ENCODE results near the gene FYB1. TPM values are rescaled to one million over a fixed set of nuclear protein-coding genes. Genes with fewer than 3 reads are reported as not detected.
"Not testable (repeated sequence)": the region's sequence is repeated elsewhere in the genome, so short reads cannot be mapped to it uniquely, and the experiment has no call there.

The FYB1 gene
- total RNA-seq, 1 donor from 2014 or later: 84.9 TPM

- peak overlapping the region; percentile 75 for H3K4me3 Mint-ChIP-seq
- intact Hi-C loops (cut with micrococcal nuclease): loop anchor here (5.0 to 10.0 kb wide), 2 partner anchors 1225 to 1457 kb away; no protein-coding TSS in a partner anchor
- H3K27me3 Mint-ChIP-seq, H3K9me3 Mint-ChIP-seq: not testable (repeated sequence)
- DNase-seq: peak; percentile 70
- H3K4me1 Mint-ChIP-seq: peaks cover 78% of the 10 kb centered on the region
- peak overlapping the region; percentile 93 for H3K27ac Mint-ChIP-seq
- peaks cover 19% of the 10 kb centered on the region for H3K36me3 Mint-ChIP-seq (ENCODE audit: low read depth)
Observed at GRCh38 chr5:39179561-39179960, 39.8 kb downstream of the FYB1 start.

GRCh38 chr5:39178861-39179260 is 40.5 kb downstream of the FYB1 start:
- peaks cover 84% of the 10 kb centered on the region for H3K4me1 Mint-ChIP-seq
- peaks cover 4% of the 10 kb centered on the region for H3K9me3 Mint-ChIP-seq
- DNase-seq: peak; percentile 74
- H3K36me3 Mint-ChIP-seq (ENCODE audit: low read depth): peaks cover 23% of the 10 kb centered on the region
- H3K4me3 Mint-ChIP-seq: peak overlapping the region; percentile 75
- no peaks in the 10 kb centered on the region for H3K27me3 Mint-ChIP-seq
- intact Hi-C loops (cut with micrococcal nuclease): loop anchor here (5.0 to 10.0 kb wide), 2 partner anchors 1226 to 1457 kb away; no protein-coding TSS in a partner anchor
- peak overlapping the region; percentile 93 for H3K27ac Mint-ChIP-seq

DNA sequence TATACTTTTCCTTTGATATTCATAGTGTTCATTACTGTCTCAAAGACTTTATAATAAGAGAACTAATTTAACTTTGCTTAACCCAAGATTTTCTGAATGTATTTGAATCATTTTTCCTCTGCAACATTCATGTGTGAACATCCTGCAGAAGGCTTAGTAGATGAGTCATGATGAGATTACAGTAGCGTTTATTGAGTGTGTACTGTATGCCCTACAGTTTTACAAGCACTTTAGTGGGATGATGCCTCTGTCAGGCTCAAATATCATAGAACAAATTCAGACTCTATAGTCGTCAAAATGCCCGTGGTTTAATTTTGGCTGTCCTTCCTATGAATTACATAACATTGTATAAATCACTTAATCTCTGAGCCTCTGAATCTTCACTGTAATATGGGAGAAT is 41.2 kb downstream of the FYB1 start:
- H3K27ac Mint-ChIP-seq: peak overlapping the region; percentile 93
- peak overlapping the region; percentile 75 for H3K4me3 Mint-ChIP-seq
- intact Hi-C loops (cut with micrococcal nuclease): loop anchor here (5.0 to 10.0 kb wide), 2 partner anchors 1227 to 1456 kb away; no protein-coding TSS in a partner anchor
- peaks cover 6% of the 10 kb centered on the region for H3K9me3 Mint-ChIP-seq
- peak; percentile 65 for DNase-seq
- H3K36me3 Mint-ChIP-seq (ENCODE audit: low read depth): peaks cover 27% of the 10 kb centered on the region
- peaks cover 87% of the 10 kb centered on the region for H3K4me1 Mint-ChIP-seq
- H3K27me3 Mint-ChIP-seq: no peaks in the 10 kb centered on the region

DNA sequence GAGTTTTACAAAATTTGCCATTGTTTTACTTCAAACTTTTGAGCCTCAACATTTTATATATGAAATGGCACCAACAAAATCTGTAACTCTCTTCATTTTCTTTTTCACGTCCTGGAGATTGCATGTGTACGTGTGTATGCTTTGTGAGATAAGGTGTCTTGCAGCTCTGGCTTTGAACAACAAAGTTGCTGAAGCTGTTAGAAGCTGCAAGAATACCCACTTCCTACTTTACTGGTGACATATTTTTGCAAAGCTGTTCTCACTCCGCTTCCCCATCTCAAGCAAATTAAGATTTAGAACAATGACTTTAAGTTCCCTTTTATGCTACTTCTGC is 41.8 kb downstream of the FYB1 start:
- Mint-ChIP-seq H3K27ac (peak overlapping the region; percentile 93), H3K9me3 (peaks cover 12% of the 10 kb centered on the region), H3K36me3 (ENCODE audit: low read depth) (peaks cover 33% of the 10 kb centered on the region), H3K4me3 (peak overlapping the region; percentile 75), H3K27me3 (no peaks in the 10 kb centered on the region), H3K4me1 (peaks cover 88% of the 10 kb centered on the region)
- intact Hi-C loops (cut with micrococcal nuclease): loop anchor here (1.0 to 10.0 kb wide), 7 partner anchors 11 to 1455 kb away; partner anchors contain the start of gene RICTOR
- peak; percentile 83 for DNase-seq

- no peaks in the 10 kb centered on the region for H3K27me3 Mint-ChIP-seq
- H3K4me1 Mint-ChIP-seq: peaks cover 84% of the 10 kb centered on the region
Observed at GRCh38 chr5:39176759-39177630, 42.4 kb downstream of the FYB1 start.

GRCh38 chr5:39175273-39175955 is 43.9 kb downstream of the FYB1 start:
- Mint-ChIP-seq H3K4me3 (peak overlapping the region; percentile 76), H3K9me3 (peaks cover 17% of the 10 kb centered on the region), H3K27ac (peak overlapping the region; percentile 93), H3K36me3 (ENCODE audit: low read depth) (peaks cover 40% of the 10 kb centered on the region), H3K27me3 (no peaks in the 10 kb centered on the region), H3K4me1 (peaks cover 84% of the 10 kb centered on the region)
- intact Hi-C loops (cut with micrococcal nuclease): loop anchor here (1.0 to 10.0 kb wide), 3 partner anchors 26 to 1453 kb away; no protein-coding TSS in a partner anchor
- DNase-seq: peak; percentile 70

More at GRCh38 chr5:39176759-39177630, 42.4 kb downstream of the FYB1 start:
- Mint-ChIP-seq H3K9me3 (peaks cover 14% of the 10 kb centered on the region), H3K27ac (peak overlapping the region; percentile 93), H3K36me3 (ENCODE audit: low read depth) (peaks cover 35% of the 10 kb centered on the region), H3K4me3 (peak overlapping the region; percentile 75)
- intact Hi-C loops (cut with micrococcal nuclease): loop anchor here (1.0 to 10.0 kb wide), 7 partner anchors 11 to 1455 kb away; partner anchors contain the start of gene RICTOR
- peak; percentile 91 for DNase-seq

DNA sequence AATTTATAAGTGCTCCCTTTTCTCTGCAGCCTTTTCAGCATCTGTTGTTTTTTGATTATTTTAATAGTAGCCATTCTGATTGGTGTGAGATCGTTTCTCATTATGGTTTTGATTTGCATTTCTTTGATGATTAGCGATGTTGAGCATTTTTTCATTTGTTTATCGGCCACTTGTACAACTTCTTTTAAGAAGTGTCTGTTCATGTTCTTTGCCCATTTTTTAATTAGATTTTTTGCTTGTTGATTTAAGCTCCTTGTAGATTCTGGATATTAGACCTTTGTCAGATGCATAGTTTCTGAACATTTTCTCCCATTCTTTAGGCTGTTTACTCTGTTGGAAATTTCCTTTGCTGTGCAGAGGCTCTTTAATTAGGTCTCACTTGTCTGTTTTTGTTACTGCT is 46.3 kb downstream of the FYB1 start:
- H3K4me3 Mint-ChIP-seq: no peak overlapping the region
- peaks cover 78% of the 10 kb centered on the region for H3K4me1 Mint-ChIP-seq
- intact Hi-C loops (cut with micrococcal nuclease): loop anchor here (10.0 kb wide), 1 partner anchor 1232 kb away; no protein-coding TSS in a partner anchor
- peaks cover 51% of the 10 kb centered on the region for H3K36me3 Mint-ChIP-seq (ENCODE audit: low read depth)
- peaks cover 20% of the 10 kb centered on the region for H3K9me3 Mint-ChIP-seq
- peak overlapping the region; percentile 31 for H3K27ac Mint-ChIP-seq
- DNase-seq: no peak
- no peaks in the 10 kb centered on the region for H3K27me3 Mint-ChIP-seq

- intact Hi-C loops (cut with micrococcal nuclease): loop anchor here (10.0 kb wide), 1 partner anchor 1232 kb away; no protein-coding TSS in a partner anchor
Observed at GRCh38 chr5:39172593-39172992, 46.8 kb downstream of the FYB1 start.

DNA sequence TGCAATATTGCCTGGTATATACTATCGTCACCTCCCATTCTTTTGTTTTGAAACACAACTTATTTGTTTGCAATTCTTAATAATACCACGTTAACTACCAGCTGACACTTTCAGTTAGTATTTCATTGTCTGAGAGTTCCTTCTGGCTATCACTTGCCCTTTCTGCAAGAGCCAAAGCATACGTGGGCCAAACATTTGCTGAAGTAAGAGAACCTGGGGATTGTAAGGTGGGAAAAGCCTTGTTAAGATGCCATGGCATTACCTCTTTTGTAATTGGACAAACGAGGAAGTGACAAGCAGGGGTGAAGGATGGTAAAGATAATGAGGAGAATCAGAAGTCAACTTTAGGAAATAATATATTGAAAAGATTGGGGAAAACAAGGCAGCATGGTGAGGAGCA is 47.7 kb downstream of the FYB1 start:
- H3K4me3 Mint-ChIP-seq: no peak overlapping the region
- H3K27ac Mint-ChIP-seq: no peak overlapping the region
- H3K9me3 Mint-ChIP-seq: peaks cover 20% of the 10 kb centered on the region
- DNase-seq: peak; percentile 51
- intact Hi-C loops (cut with micrococcal nuclease): loop anchor here (10.0 kb wide), 1 partner anchor 1233 kb away; no protein-coding TSS in a partner anchor
- H3K27me3 Mint-ChIP-seq: no peaks in the 10 kb centered on the region
- H3K36me3 Mint-ChIP-seq (ENCODE audit: low read depth): peaks cover 55% of the 10 kb centered on the region
- H3K4me1 Mint-ChIP-seq: peaks cover 76% of the 10 kb centered on the region

More at GRCh38 chr5:39172593-39172992, 46.8 kb downstream of the FYB1 start:
- peaks cover 77% of the 10 kb centered on the region for H3K4me1 Mint-ChIP-seq
- no peaks in the 10 kb centered on the region for H3K27me3 Mint-ChIP-seq
- no peak for DNase-seq
- H3K27ac Mint-ChIP-seq: no peak overlapping the region
- H3K4me3 Mint-ChIP-seq: no peak overlapping the region
- H3K36me3 Mint-ChIP-seq (ENCODE audit: low read depth): peaks cover 51% of the 10 kb centered on the region
- peaks cover 20% of the 10 kb centered on the region for H3K9me3 Mint-ChIP-seq

GRCh38 chr5:39169081-39169480 is 50.3 kb downstream of the FYB1 start:
- Mint-ChIP-seq H3K4me3 (peak overlapping the region; percentile 11), H3K27ac (peak overlapping the region; percentile 59)
- intact Hi-C loops (cut with micrococcal nuclease): no loop called here

GRCh38 chr5:39167972-39168342 is 51.4 kb downstream of the FYB1 start:
- Mint-ChIP-seq H3K27me3 (no peaks in the 10 kb centered on the region), H3K36me3 (ENCODE audit: low read depth) (peaks cover 58% of the 10 kb centered on the region), H3K4me3 (peak overlapping the region; percentile 74), H3K27ac (peak overlapping the region; percentile 84), H3K4me1 (peaks cover 71% of the 10 kb centered on the region), H3K9me3 (peaks cover 22% of the 10 kb centered on the region)
- DNase-seq: no peak
- intact Hi-C loops (cut with micrococcal nuclease): no loop called here

More at GRCh38 chr5:39169081-39169480, 50.3 kb downstream of the FYB1 start:
- Mint-ChIP-seq H3K4me1 (peaks cover 71% of the 10 kb centered on the region), H3K36me3 (ENCODE audit: low read depth) (peaks cover 65% of the 10 kb centered on the region), H3K9me3 (peaks cover 26% of the 10 kb centered on the region), H3K27me3 (no peaks in the 10 kb centered on the region)
- peak; percentile 51 for DNase-seq

DNA sequence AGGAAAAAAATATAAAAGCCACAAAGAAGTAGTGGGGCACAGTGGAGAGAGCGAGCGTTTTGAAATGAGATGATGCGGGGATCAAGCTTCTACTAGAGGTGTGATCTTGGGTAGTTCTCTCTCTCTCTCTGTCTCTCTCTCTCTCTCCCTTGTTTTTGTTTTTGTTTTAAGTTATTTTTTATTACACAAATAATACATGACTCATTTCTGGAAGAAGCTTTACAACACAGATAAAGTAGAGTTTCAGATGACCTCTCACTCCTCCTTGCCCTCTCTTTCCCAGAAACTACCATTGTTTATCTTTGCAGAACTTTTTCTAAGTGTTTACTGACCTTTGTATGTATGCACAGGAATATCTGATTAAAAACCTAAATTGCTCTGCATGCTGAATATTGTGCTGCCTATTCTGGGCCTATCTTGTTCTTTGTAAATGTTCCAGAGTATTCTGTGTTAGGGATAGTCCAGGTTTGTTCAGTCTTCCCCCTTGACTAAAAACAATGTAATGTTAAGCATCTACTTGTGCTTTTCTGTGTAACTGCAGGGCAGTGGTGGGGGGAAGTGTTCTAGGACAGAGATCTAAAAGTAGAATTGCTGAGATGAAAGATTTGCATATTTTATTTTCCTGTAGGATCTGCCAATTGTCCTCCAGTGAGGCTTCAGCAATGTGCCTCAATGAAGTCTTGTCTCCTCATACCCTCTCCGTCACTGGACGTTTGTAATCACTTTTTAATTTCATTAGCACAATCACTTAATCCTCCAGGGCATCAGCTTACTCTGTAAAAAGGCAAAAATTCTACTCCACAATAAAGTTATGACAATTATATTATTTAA is 52.0 kb downstream of the FYB1 start:
- Mint-ChIP-seq H3K4me1 (peaks cover 70% of the 10 kb centered on the region), H3K27me3 (no peaks in the 10 kb centered on the region), H3K4me3 (peak overlapping the region; percentile 74), H3K36me3 (ENCODE audit: low read depth) (peaks cover 52% of the 10 kb centered on the region), H3K27ac (peak overlapping the region; percentile 84), H3K9me3 (peaks cover 16% of the 10 kb centered on the region)
- DNase-seq: peak; percentile 65
- intact Hi-C loops (cut with micrococcal nuclease): no loop called here
